Upper lobe of left lung (tissue), 4 donors: Measurements from ENCODE around the gene CCSER2.

Experiments used
- EP300 ChIP-seq, 4 donors: sonication (generic); formaldehyde crosslinking; IDR thresholded peaks; one replicate each; pipeline ENCODE4 v1.5.1; 2017; ENCODE audit warnings: antibody characterized with exemption in 4 of 4, control low read depth in 2 of 4
- POLR2A ChIP-seq, 4 donors: fragments of 450-650 bp; IDR thresholded peaks; one replicate each; pipeline ENCODE4 v1.5.1; 2016 to 2017; ENCODE audit warnings: antibody characterized with exemption in 4 of 4, mild to moderate bottlenecking in 2 of 4
- POLR2AphosphoS5 ChIP-seq, 2 donors: sonication (generic); formaldehyde crosslinking; IDR thresholded peaks; one replicate each; pipeline ENCODE4 v1.5.1; 2017; ENCODE audit warnings: antibody characterized with exemption in 2 of 2
- TF ChIP-seq, protein P1 (sequence below), 6 experiments: fragments of 450-650 bp in 4 of 6; fragments of 200-600 bp in 2 of 6; sonication (generic) in 2 of 6; IDR thresholded peaks; one replicate each; pipeline ENCODE4 v1.5.1; 2016 to 2019; ENCODE audit warnings: antibody characterized with exemption in 6 of 6

GRCh38 chr10:84366041-84366440, 37.7 kb downstream of the CCSER2 start:
- TF ChIP-seq, protein P1, sequence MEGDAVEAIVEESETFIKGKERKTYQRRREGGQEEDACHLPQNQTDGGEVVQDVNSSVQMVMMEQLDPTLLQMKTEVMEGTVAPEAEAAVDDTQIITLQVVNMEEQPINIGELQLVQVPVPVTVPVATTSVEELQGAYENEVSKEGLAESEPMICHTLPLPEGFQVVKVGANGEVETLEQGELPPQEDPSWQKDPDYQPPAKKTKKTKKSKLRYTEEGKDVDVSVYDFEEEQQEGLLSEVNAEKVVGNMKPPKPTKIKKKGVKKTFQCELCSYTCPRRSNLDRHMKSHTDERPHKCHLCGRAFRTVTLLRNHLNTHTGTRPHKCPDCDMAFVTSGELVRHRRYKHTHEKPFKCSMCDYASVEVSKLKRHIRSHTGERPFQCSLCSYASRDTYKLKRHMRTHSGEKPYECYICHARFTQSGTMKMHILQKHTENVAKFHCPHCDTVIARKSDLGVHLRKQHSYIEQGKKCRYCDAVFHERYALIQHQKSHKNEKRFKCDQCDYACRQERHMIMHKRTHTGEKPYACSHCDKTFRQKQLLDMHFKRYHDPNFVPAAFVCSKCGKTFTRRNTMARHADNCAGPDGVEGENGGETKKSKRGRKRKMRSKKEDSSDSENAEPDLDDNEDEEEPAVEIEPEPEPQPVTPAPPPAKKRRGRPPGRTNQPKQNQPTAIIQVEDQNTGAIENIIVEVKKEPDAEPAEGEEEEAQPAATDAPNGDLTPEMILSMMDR (IDR thresholded peaks at IDR 0.05) = no peak
- TF ChIP-seq EP300 (IDR thresholded peaks at IDR 0.05) (no peak), POLR2A (IDR thresholded peaks at IDR 0.05) (no peak), POLR2AphosphoS5 (IDR thresholded peaks at IDR 0.05) (no peak)
